GM12874 (cell line): ENCODE measurements around the gene CAMSAP2.

Experiments used
- CTCF ChIP-seq: IDR thresholded peaks from 2 replicates; pipeline ENCODE4 v1.5.1; 2011; ENCODE audit warnings: low read depth, mild to moderate bottlenecking, control low read depth, low read length, moderate library complexity; ENCODE audit not compliant: insufficient read depth

CAMSAP2 gene

GRCh38 chr1:200877839-200878551 lies 139.3 kb downstream of the CAMSAP2 start:
- TF ChIP-seq CTCF = no peak

- no peak for TF ChIP-seq CTCF
Observed at GRCh38 chr1:200880212-200880611, 141.5 kb downstream of the CAMSAP2 start.

- TF ChIP-seq CTCF = no peak
Observed at GRCh38 chr1:200883118-200883517, 144.4 kb downstream of the CAMSAP2 start.

- no peak for TF ChIP-seq CTCF
Observed at GRCh38 chr1:200885623-200886402, 147.1 kb downstream of the CAMSAP2 start.

GRCh38 chr1:200886594-200886993 lies 147.9 kb downstream of the CAMSAP2 start:
- TF ChIP-seq CTCF = no peak

- TF ChIP-seq CTCF = no peak
Observed at GRCh38 chr1:200887036-200887435, 148.3 kb downstream of the CAMSAP2 start.

GRCh38 chr1:200887772-200888348 lies 149.2 kb downstream of the CAMSAP2 start:
- TF ChIP-seq CTCF = no peak
